AG09309 (cell line): ENCODE measurements around the gene HSD17B8.

Experiments used
- DNase-seq: peaks from one replicate; pipeline ENCODE4 v3.0.0-alpha.2; 2010; ENCODE audit warnings: low read depth
- H3K4me3 ChIP-seq: 2 replicates; pipeline ENCODE4 v1.5.1; 2011; ENCODE audit warnings: mild to moderate bottlenecking, low read depth, low read length, moderate library complexity; ENCODE audit not compliant: control insufficient read depth
- TF ChIP-seq, protein P1 (sequence below): IDR thresholded peaks from 2 replicates; pipeline ENCODE4 v1.5.1; 2011; ENCODE audit warnings: mild to moderate bottlenecking, low read depth, low read length, inconsistent platforms; ENCODE audit not compliant: insufficient read depth, control insufficient read depth; ENCODE audit errors: missing control alignments

HSD17B8 gene

DNA sequence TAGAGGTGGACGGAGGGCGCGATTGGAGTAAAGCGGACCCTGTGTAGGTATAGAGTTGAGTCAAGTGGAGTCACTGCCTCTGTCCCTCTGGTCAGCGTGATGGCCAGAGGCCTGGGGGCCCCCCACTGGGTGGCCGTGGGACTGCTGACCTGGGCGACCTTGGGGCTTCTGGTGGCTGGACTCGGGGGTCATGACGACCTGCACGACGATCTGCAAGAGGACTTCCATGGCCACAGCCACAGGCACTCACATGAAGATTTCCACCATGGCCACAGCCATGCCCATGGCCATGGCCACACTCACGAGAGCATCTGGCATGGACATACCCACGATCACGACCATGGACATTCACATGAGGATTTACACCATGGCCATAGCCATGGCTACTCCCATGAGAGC lies 3.3 kb upstream of the HSD17B8 start:
- TF ChIP-seq, protein P1, sequence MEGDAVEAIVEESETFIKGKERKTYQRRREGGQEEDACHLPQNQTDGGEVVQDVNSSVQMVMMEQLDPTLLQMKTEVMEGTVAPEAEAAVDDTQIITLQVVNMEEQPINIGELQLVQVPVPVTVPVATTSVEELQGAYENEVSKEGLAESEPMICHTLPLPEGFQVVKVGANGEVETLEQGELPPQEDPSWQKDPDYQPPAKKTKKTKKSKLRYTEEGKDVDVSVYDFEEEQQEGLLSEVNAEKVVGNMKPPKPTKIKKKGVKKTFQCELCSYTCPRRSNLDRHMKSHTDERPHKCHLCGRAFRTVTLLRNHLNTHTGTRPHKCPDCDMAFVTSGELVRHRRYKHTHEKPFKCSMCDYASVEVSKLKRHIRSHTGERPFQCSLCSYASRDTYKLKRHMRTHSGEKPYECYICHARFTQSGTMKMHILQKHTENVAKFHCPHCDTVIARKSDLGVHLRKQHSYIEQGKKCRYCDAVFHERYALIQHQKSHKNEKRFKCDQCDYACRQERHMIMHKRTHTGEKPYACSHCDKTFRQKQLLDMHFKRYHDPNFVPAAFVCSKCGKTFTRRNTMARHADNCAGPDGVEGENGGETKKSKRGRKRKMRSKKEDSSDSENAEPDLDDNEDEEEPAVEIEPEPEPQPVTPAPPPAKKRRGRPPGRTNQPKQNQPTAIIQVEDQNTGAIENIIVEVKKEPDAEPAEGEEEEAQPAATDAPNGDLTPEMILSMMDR: no peak
- H3K4me3 ChIP-seq: peak overlapping the region; percentile 90
- DNase-seq: no peak

DNA sequence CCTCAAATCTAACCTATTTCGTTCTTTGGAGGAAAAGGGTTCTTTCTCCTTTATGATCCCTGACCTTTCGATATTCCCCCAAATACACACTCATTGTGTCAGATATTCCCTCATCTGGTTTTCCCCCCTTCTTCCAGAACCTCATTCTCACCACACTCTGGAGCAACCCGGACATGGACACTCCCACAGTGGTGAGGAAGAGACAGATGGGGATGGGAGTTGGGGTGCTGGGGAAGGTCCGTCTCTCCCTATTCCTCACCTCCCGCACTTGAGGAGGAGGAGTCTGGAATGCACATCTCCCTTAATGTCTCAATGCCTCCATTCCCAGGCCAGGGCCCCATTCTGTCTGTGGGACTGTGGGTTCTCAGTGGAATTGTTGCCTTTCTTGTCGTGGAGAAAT lies 2.5 kb upstream of the HSD17B8 start:
- TF ChIP-seq, protein P1: no peak
- no peak for DNase-seq
- H3K4me3 ChIP-seq: peak overlapping the region; percentile 90

DNA sequence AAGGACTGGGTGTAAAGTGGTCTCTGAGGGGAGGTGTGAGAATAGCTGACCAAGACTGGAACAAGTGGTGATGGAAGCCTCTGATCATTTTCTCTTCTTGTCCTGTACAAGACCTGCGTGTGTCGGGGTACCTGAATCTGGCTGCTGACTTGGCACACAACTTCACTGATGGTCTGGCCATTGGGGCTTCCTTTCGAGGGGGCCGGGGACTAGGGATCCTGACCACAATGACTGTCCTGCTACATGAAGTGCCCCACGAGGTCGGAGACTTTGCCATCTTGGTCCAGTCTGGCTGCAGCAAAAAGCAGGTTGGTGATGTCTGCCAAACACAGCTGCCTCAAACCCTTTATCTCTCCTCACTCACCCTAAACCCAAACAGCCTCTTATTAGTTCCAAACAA lies 1.7 kb upstream of the HSD17B8 start:
- TF ChIP-seq, protein P1: no peak
- no peak overlapping the region; the same call in 1 of the 2 replicates for H3K4me3 ChIP-seq
- DNase-seq: no peak

DNA sequence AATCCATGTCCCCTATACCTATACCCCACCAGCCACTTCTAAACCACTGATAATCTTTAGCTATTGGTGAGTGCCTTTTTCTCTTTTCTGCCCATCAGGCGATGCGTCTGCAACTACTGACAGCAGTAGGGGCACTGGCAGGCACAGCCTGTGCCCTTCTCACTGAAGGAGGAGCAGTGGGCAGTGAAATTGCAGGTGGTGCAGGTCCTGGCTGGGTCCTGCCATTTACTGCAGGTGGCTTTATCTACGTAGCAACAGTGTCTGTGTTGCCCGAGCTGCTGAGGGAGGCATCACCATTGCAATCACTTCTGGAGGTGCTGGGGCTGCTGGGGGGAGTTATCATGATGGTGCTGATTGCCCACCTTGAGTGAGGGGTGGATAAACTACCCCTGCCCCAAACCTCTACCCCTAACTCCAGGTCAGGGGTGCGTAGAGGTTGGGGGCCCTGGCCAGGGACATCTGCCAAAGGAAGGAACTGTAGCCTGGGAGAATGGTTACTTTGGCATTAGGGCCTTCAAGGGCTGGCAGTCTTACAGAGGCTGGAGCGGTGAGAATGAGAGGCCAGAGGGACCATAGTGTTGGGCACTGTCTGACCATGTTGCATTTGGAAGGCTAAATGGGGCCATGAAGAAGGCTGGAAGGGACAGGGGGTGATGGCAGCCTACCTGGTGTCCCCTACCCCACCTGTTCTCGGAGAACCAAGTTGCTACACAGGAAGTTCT lies 851 bp upstream of the HSD17B8 start:
- TF ChIP-seq, protein P1: no peak
- H3K4me3 ChIP-seq: no peak overlapping the region; the same call in 1 of the 2 replicates
- no peak for DNase-seq

DNA sequence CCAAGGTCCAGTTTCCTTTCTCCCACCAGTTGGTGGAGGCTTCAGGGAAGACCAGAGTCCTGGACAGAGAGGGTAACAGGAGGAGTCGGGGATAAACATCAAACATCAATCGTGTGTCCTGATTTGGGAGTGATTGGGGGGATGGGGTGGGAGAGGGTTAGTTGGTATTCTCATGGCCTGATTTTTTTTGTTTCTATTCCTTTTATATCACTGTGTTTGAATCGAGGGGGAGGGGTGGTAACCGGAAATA lies 365 bp upstream of the HSD17B8 start:
- no peak overlapping the region; the same call in 1 of the 2 replicates for H3K4me3 ChIP-seq
- TF ChIP-seq, protein P1: no peak
- DNase-seq: no peak

DNA sequence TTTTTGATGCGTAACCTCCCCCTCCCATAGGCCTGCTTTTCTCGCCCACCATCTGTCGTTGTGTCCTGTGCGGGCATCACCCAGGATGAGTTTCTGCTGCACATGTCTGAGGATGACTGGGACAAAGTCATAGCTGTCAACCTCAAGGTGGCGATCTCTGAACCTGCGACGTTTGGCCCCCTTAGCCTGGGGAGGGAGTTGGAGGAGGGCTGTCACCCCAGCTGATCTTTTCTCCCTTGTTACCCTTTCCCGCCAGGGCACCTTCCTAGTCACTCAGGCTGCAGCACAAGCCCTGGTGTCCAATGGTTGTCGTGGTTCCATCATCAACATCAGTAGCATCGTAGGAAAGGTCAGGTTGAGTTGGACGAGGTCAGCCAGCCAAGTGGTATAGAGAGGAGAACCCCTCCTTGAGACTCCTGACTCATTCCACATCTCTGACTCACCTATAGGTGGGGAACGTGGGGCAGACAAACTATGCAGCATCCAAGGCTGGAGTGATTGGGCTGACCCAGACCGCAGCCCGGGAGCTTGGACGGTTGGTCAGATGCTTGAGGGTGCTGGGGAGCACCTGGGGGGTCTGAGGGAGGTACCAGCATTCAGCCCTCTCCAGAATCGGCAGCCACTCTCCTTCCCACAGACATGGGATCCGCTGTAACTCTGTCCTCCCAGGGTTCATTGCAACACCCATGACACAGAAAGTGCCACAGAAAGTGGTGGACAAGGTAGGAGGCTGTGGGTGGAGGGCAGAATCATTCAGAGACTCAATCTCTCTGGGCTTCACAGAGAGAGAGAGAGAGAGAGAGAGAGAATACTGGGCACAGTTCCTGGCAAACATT lies 954 bp downstream of the HSD17B8 start:
- no peak overlapping the region for H3K4me3 ChIP-seq
- DNase-seq: no peak
- TF ChIP-seq, protein P1: no peak
